DOHH2 (cell line): ENCODE measurements around the gene INO80.

Experiments
- EZH2phosphoT487 ChIP-seq: fragments of 200-600 bp; sonication (generic); IDR thresholded peaks from 2 replicates; pipeline ENCODE4 v1.6.1; 2017; ENCODE audit warnings: borderline replicate concordance, mild to moderate bottlenecking, antibody characterized with exemption, low read length, moderate library complexity, mixed read lengths
- TF ChIP-seq, protein P1 (sequence below): fragments of 200-600 bp; sonication (generic); IDR thresholded peaks from one replicate; pipeline ENCODE4 v1.5.1; 2014; ENCODE audit warnings: antibody characterized with exemption, mild to moderate bottlenecking, low read depth, low read length; ENCODE audit not compliant: poor library complexity, severe bottlenecking

DNA sequence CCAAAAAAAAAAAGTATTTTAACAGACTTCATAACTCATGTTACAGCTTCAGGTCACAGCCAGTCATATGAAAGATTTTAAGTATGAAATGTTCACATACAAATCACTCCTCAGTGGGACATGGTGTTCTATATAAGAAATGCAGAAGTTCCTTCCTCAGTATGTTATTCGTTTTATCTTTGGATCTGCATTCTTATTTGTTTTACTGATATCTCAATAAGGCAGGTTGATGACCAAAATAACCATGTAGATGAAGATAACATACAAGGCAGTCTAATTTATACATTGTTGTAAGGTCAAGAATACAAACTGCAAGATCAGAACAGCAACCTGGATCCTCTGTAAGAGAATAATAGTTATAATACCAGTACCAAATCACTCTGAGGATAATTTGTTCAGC, 87.2 kb downstream of the INO80 start:
- TF ChIP-seq, protein P1, sequence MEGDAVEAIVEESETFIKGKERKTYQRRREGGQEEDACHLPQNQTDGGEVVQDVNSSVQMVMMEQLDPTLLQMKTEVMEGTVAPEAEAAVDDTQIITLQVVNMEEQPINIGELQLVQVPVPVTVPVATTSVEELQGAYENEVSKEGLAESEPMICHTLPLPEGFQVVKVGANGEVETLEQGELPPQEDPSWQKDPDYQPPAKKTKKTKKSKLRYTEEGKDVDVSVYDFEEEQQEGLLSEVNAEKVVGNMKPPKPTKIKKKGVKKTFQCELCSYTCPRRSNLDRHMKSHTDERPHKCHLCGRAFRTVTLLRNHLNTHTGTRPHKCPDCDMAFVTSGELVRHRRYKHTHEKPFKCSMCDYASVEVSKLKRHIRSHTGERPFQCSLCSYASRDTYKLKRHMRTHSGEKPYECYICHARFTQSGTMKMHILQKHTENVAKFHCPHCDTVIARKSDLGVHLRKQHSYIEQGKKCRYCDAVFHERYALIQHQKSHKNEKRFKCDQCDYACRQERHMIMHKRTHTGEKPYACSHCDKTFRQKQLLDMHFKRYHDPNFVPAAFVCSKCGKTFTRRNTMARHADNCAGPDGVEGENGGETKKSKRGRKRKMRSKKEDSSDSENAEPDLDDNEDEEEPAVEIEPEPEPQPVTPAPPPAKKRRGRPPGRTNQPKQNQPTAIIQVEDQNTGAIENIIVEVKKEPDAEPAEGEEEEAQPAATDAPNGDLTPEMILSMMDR, result no peak
- no peak for TF ChIP-seq EZH2phosphoT487
